Activated B cell treated with CpG ODN at 0.5 μM for 24 hours (primary cell): ENCODE data around the gene FBXL13. TPM values are rescaled to one million over a fixed set of nuclear protein-coding genes. Genes with fewer than 3 reads are reported as not detected.

Experiments
- ATAC-seq: fragments of 200-7000 bp; cut with Tn5 transposase; one replicate; pipeline ENCODE4 v1.10.0; 2021; ENCODE audit warnings: low read depth, mild to moderate bottlenecking, moderate library complexity
- CTCF ChIA-PET: fragments of 350-600 bp; sonication (Branson Sonifier 250); formaldehyde crosslinking; loops from one replicate; lab custom pipeline; 2021; ENCODE audit warnings: antibody characterized with exemption; lab: Charles Lee
- POLR2A ChIA-PET: fragments of 350-600 bp; sonication (Branson Sonifier 250); formaldehyde crosslinking; loops from one replicate; lab custom pipeline; 2021; ENCODE audit warnings: antibody characterized with exemption; lab: Charles Lee
- DNase-seq: peaks from one replicate; pipeline ENCODE4 v3.0.0; 2022
- H3K27ac Mint-ChIP-seq: one replicate; pipeline ENCODE4 v1.8.0; 2020; ENCODE audit warnings: mixed read lengths
- H3K27me3 Mint-ChIP-seq: one replicate; pipeline ENCODE4 v1.8.0; 2021; ENCODE audit warnings: mixed read lengths
- H3K36me3 Mint-ChIP-seq: one replicate; pipeline ENCODE4 v1.8.0; 2021; ENCODE audit warnings: low read depth, mixed read lengths
- H3K4me1 Mint-ChIP-seq: one replicate; pipeline ENCODE4 v1.8.0; 2021; ENCODE audit warnings: mixed read lengths
- H3K4me3 Mint-ChIP-seq: one replicate; pipeline ENCODE4 v1.8.0; 2020; ENCODE audit warnings: mild to moderate bottlenecking, mixed read lengths
- H3K9me3 Mint-ChIP-seq: one replicate; pipeline ENCODE4 v1.8.0; 2020; ENCODE audit warnings: mixed read lengths
- intact Hi-C: fragments of 100-400 bp; cut with micrococcal nuclease; formaldehyde crosslinking; loops from one replicate; pipeline ENCODE4 v1.15.1; 2024
- total RNA-seq: library from RNA; stranded (reverse); gene quantifications from 2 replicates; pipeline ENCODE4 v1.2.3, GENCODE V29; 2022
- TF ChIP-seq, protein P1 (sequence below): fragments of 200-600 bp; IDR thresholded peaks from one replicate; pipeline ENCODE4 v1.8.0; 2022; ENCODE audit warnings: antibody characterized with exemption, mild to moderate bottlenecking

Gene FBXL13
- total RNA-seq, 1 donor from 2014 or later = 2.9 TPM

DNA sequence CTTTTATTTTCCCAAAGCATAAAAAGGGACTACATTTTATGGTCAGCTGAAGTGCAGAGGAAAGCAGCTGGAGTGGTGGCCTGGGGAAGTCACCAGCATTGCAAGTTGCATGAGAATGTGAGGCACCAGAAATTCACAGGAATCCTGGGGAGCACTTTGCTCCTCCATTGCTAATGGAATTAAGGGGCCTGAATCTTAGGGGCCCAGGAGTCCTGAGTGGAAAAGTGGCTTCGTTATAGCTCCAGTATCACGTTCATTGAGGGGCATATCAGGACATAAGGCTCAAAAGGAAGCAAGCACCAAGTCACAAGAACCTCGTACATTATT, 214.8 kb downstream of the FBXL13 start:
- no peak overlapping the region for H3K27ac Mint-ChIP-seq
- CTCF ChIA-PET = no interaction called here

DNA sequence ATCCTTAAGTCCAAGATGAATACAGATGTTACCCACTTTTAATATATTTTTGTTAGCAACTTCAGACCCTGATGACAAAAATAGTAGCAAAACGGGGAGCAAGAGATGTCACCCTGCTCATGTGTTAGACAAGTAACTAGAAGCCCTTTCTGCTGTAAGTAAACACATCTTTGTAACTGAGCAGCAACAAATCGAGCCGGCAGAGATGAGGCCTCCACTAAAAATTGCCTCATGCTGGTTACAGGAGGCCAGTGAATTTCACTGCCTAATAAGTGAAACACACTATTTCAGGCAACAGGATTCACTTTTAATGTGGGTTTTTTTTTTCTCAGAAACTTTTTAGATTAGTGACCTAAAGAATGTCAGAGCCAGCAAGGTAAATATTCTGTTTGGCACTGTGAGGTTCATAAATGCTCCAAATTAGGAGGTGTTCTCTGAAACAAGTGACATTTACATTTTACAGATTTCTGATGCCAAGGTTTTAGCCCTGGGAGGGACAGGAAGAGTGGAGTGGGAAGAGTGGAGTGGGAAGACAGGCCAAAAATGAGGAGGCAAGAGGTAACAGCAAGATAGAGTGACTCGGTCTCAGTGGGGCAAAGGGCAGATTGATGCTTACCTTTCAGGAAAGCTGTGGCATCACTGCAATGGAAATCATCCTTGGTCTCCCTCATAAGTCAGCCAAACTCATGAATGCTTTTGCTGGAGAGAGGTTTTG, 215.4 kb downstream of the FBXL13 start:
- ATAC-seq = no peak
- TF ChIP-seq, protein P1, sequence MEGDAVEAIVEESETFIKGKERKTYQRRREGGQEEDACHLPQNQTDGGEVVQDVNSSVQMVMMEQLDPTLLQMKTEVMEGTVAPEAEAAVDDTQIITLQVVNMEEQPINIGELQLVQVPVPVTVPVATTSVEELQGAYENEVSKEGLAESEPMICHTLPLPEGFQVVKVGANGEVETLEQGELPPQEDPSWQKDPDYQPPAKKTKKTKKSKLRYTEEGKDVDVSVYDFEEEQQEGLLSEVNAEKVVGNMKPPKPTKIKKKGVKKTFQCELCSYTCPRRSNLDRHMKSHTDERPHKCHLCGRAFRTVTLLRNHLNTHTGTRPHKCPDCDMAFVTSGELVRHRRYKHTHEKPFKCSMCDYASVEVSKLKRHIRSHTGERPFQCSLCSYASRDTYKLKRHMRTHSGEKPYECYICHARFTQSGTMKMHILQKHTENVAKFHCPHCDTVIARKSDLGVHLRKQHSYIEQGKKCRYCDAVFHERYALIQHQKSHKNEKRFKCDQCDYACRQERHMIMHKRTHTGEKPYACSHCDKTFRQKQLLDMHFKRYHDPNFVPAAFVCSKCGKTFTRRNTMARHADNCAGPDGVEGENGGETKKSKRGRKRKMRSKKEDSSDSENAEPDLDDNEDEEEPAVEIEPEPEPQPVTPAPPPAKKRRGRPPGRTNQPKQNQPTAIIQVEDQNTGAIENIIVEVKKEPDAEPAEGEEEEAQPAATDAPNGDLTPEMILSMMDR = no peak
- Mint-ChIP-seq H3K36me3 (no peaks in the 10 kb centered on the region), H3K4me3 (no peak overlapping the region), H3K4me1 (no peaks in the 10 kb centered on the region), H3K27me3 (no peaks in the 10 kb centered on the region), H3K9me3 (no peaks in the 10 kb centered on the region), H3K27ac (no peak overlapping the region)
- POLR2A ChIA-PET = no interaction called here
- intact Hi-C loops = no loop called here
- DNase-seq = no peak
- CTCF ChIA-PET = no interaction called here

More for the DNA sequence above, 214.8 kb downstream of the FBXL13 start:
- no peaks in the 10 kb centered on the region for H3K9me3 Mint-ChIP-seq
- no peak overlapping the region for H3K4me3 Mint-ChIP-seq
- ATAC-seq = no peak
- POLR2A ChIA-PET = no interaction called here
- intact Hi-C loops = no loop called here
- TF ChIP-seq, protein P1 = no peak
- no peak for DNase-seq
- no peaks in the 10 kb centered on the region for H3K4me1 Mint-ChIP-seq
- no peaks in the 10 kb centered on the region for H3K36me3 Mint-ChIP-seq
- H3K27me3 Mint-ChIP-seq = no peaks in the 10 kb centered on the region

DNA sequence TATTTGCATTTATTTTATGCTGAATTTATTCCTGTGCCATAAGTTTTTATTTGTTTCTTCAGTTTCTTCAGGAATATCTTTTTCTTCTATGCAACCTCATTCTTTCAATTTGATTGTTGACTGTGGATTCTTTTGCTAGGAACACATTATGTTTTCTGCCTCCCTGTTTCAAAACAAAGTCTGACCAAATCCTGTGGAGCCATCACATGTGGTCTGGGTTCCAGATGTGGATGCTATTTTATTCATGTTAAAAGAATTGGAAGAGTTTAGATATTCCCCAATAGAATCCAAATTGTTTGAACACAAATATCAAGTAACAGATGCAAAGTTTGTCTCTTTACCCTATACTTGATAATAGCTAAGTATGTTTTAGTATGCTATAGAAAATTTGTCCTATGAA, 218.6 kb downstream of the FBXL13 start:
- CTCF ChIA-PET = no interaction called here

DNA sequence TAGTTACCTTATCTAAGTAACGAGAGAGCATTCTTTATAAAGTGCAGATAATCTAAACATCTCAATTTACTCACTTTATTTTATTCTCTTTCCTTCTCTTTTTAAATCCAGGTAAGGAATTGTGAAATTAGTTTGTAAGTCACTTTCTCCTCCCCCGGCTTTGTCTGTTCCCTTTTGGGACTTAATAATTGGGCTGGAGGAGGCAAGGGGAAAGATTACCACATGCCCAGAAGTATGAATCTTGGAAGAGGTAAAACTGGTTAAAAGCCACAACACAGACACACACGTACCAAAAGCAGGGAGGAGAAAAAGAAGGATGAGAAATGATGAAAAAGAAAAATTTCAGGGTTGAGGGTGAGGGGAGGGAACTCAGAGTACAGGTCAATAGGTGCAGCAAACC, 225.1 kb downstream of the FBXL13 start:
- CTCF ChIA-PET = no interaction called here
- H3K4me1 Mint-ChIP-seq = no peaks in the 10 kb centered on the region

More for the DNA sequence above, 218.6 kb downstream of the FBXL13 start:
- POLR2A ChIA-PET = no interaction called here
- intact Hi-C loops = no loop called here
- Mint-ChIP-seq H3K27ac (no peak overlapping the region), H3K27me3 (no peaks in the 10 kb centered on the region), H3K36me3 (no peaks in the 10 kb centered on the region), H3K9me3 (peaks cover 6% of the 10 kb centered on the region), H3K4me3 (no peak overlapping the region), H3K4me1 (no peaks in the 10 kb centered on the region)
- DNase-seq (no peak), ATAC-seq (no peak)
- TF ChIP-seq, protein P1 = no peak

DNA sequence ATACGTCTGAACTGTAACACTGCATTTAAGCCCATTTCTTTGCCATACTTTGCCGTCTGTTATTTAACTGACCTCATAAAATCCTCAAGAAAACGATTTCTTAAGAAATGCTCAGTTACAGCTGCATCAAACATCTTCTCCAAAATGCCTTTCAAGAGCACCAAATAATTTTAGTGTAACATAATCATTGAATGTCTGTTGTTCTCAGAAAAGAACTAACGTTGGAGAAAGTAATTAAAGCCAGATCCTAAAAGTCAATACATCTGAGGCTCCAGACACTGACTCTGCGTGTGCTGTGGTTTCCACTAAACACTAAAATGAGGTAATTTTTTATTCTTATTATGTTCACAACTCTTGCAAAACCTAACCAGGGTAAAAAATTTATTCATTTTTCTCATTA, 225.5 kb downstream of the FBXL13 start:
- CTCF ChIA-PET = no interaction called here
- no peak overlapping the region for H3K4me3 Mint-ChIP-seq
- TF ChIP-seq, protein P1 = no peak
- POLR2A ChIA-PET = no interaction called here
- no peaks in the 10 kb centered on the region for H3K4me1 Mint-ChIP-seq
- H3K36me3 Mint-ChIP-seq = no peaks in the 10 kb centered on the region
- no peak overlapping the region for H3K27ac Mint-ChIP-seq
- no peak for DNase-seq
- intact Hi-C loops = no loop called here
- no peaks in the 10 kb centered on the region for H3K27me3 Mint-ChIP-seq
- ATAC-seq = no peak
- peaks cover 6% of the 10 kb centered on the region for H3K9me3 Mint-ChIP-seq

More for the DNA sequence above, 225.1 kb downstream of the FBXL13 start:
- DNase-seq = no peak
- Mint-ChIP-seq H3K9me3 (peaks cover 6% of the 10 kb centered on the region), H3K4me3 (no peak overlapping the region), H3K27ac (no peak overlapping the region), H3K27me3 (no peaks in the 10 kb centered on the region), H3K36me3 (no peaks in the 10 kb centered on the region)
- POLR2A ChIA-PET = no interaction called here
- ATAC-seq = no peak
- intact Hi-C loops = no loop called here
- TF ChIP-seq, protein P1 = no peak
